Stimulated activated CD4-positive, alpha-beta T cell treated with anti-CD3 and anti-CD28 coated beads, Interleukin-2, amount 100 ng/mL, for 48 hours (primary cell): ENCODE results near the gene TAF8.

Source experiments
- DNase-seq, 2 donors: peaks; one replicate each; pipeline ENCODE4 v3.0.0-alpha.2; 2020

The TAF8 gene

GRCh38 chr6:42125663-42126062 lies 75.3 kb downstream of the TAF8 start:
- no peak for DNase-seq

DNA sequence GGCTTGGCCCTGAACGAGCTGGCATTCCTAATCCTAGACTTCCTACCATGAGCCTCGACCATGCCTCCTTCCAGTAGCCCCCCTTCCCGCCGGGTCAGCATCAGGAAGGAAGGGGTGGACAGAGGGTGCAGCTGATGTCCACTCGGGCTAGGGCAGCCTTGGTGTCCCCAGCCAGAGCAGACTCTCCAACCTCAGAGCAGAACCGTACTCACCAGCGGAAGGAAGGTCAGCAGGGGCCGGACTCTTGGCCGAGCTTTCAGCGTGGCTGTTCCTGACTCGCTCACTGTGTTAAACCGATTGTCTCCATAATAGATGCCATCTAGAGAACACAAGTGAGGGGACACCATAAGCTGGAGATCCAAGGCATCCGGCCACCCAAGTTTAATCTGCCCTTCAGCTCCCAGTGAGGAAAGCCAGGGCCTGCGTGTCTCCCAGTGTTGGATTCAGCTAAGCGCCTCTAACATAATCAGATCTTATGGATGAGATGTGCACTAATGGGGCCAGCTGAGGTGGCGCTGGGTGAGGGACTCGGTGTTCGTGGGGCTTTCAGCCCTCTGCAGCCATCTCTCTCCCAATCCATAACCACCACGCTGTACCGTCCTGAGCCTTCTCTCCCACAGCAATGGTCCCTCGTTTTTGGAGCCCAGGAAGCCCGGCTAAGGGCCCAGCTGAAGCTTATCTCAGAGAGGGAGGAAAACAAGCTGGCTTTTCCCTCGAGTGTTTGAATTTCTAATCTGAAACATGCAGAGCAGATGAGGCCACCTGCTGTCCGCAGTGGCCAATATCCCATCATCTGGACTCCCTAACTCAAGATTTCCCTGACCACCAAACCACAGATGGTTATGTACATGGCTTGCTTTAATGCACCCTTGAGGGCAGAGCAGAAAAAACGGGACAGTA lies 78.4 kb downstream of the TAF8 start:
- no peak for DNase-seq

DNA sequence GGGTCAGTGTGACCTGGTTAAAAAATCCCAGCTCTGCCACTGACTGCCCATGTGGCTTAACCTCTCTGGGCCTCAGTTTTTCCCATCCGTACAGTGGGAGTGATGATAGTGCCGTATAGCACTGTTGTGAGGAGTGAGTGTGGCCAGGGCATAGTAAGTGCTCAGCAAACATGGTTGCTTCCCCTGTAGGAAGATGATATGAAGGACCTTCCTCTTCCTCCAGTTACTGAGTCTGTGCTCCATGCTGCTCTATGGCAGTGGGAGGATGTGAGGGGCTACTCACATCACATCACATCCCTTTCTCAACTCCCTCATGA lies 79.0 kb downstream of the TAF8 start:
- DNase-seq = no peak

GRCh38 chr6:42131531-42131930 lies 81.2 kb downstream of the TAF8 start:
- DNase-seq = no peak

DNA sequence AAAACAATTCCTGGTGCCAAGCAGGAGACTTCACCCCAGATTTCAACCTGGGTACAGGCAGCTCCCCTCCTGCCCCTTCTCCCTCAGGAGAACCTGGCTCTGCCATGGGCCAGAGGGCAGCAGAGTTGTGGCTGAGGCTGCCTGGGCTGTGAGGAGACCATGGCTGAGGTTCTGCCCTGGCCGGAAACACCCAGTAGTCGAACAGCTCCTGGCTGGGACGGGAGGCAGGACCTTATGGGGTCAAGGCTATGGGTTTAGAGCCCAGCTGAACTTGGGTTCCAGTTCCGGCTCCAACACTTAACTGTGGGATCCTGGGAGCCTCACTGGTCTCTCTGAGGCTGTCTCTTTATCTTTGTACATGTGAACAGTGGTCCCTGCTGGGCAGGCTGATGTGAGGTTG lies 83.6 kb downstream of the TAF8 start:
- DNase-seq = no peak

GRCh38 chr6:42135161-42135560 lies 84.8 kb downstream of the TAF8 start:
- DNase-seq = no peak

- DNase-seq = no peak
Measured at GRCh38 chr6:42135722-42136121, 85.4 kb downstream of the TAF8 start.

GRCh38 chr6:42136508-42137193 lies 86.3 kb downstream of the TAF8 start:
- peak; percentile 18 to 21 for DNase-seq
